SKM-1 treated with dmso at 0.1 percent for 144 hours (cell line): ENCODE results near the gene ZNF14.
"Not testable (repeated sequence)": the region's sequence is repeated elsewhere in the genome, so short reads cannot be mapped to it uniquely, and the experiment has no call there.

Experiments used
- DNase-seq: peaks from one replicate; lab custom pipeline; 2025; ENCODE audit not compliant: unreplicated experiment; lab: John Stamatoyannopoulos, UW

Gene ZNF14

DNA sequence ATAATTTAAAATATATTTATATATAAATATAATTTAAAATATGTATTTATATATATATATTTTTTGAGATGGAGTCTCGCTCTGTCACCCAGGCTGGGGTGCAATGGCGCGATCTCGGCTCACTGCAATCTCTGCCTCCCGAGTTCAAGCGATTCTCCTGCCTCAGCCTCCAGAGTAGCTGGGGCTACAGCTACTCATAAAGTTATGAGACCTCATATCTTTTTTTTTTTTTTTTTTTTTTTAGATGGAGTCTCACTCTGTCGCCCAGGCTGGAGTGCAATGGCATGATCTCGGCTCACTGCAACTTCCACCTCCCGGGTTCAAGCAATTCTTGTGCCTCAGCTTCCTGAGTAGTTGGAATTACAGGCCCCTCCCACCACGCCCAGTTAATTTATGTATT lies 43.9 kb downstream of the ZNF14 start:
- DNase-seq, result not testable (repeated sequence)

- peak; percentile 15 for DNase-seq
Measured at GRCh38 chr19:19687090-19687489, 45.8 kb downstream of the ZNF14 start.

- no peak for DNase-seq
Measured at GRCh38 chr19:19686580-19686979, 46.3 kb downstream of the ZNF14 start.

- not testable (repeated sequence) for DNase-seq
Measured at GRCh38 chr19:19686119-19686518, 46.8 kb downstream of the ZNF14 start.

- DNase-seq, result no peak
Measured at GRCh38 chr19:19679176-19680073, 53.5 kb downstream of the ZNF14 start.

DNA sequence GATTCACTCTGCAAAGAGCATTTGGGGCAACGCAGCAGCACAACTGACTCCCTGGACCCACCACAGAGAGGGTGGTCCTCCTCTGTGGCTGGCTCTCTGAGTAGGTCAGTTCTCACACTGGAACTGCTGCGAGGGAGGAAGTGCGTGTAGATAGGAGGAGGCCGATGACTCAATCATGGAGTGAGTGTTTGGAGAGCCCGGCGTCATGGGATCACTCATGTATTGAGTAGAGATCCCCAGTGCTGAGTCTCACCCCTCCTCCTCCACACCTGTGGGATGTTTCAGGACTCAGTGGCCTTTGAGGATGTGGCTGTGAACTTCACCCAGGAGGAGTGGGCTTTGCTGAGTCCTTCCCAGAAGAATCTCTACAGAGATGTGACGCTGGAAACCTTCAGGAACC lies 55.3 kb downstream of the ZNF14 start:
- DNase-seq, result no peak

GRCh38 chr19:19674315-19674714 lies 58.6 kb downstream of the ZNF14 start:
- DNase-seq, result no peak

DNA sequence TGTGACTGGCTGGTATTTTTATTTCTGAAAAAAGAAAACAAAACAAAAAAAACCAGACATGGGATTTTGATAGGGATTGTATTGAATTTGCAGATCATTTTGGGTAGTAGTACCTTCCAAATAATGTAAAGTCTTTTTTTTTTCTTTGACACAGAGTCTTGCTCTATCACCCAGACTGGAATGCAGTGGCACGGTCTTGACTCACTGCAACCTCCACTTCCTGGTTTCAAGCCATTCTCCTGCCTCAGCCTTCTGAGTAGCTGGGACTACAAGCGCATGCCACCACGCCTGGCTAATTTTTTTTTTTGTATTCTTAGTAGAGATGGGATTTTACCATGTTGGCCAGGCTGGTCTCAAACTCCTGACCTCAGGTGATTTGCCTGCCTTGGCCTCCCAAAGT lies 60.1 kb downstream of the ZNF14 start:
- no peak for DNase-seq

- DNase-seq, result no peak
Measured at GRCh38 chr19:19670070-19670551, 62.8 kb downstream of the ZNF14 start.

GRCh38 chr19:19668230-19669012 lies 64.5 kb downstream of the ZNF14 start, which contains the start of gene ZNF101:
TSS of gene ZNF101 (plus strand) at chr19:19668839. CDS start at chr19:19668964, 125 bp downstream.
- peak; percentile 87 for DNase-seq

GRCh38 chr19:19665420-19665948 lies 67.4 kb downstream of the ZNF14 start:
- not testable (repeated sequence) for DNase-seq

GRCh38 chr19:19663256-19664120 lies 69.4 kb downstream of the ZNF14 start, which contains the start of gene ATP13A1:
TSS of gene ATP13A1 (minus strand) at chr19:19663676. CDS start at chr19:19663666, 10 bp downstream.
- peak; percentile 95 for DNase-seq

DNA sequence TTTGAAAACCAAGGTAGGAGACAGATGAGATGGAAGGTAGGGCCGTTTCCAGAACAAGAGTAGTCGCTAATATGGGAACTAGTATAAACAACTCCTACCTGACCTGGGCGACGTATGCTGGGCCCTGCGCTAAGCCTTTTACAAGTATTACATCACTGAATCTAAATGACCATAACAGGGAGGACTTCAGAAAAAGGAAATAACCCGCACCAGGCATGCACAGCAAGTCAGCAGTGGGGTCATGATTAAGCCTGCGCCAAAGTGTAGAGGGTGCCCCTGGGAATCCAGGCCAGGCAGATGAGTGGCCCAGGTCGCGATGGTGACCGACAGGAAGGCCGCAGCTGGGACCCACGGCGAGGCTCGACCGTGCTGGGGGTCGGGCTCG lies 70.0 kb downstream of the ZNF14 start:
- DNase-seq, result peak; percentile 19

DNA sequence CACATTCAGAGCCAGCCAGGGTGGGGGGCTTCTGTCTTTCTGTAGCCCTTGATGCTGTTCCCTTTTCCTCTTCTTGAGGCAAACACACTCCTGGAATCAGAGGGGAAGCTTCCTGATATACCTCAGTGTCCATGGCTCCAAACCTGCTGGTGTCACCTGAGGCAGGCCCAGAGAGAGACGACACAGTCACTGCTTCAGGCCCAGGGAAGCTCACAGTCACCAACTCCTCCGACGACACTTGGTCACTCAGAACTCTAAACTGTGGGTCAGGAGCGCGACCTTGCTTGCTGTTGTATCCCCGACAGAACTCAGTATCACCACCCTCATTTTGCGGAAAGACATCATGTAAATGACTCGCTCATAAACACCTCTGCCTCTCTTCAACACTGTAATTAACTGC lies 70.6 kb downstream of the ZNF14 start:
- DNase-seq, result no peak

DNA sequence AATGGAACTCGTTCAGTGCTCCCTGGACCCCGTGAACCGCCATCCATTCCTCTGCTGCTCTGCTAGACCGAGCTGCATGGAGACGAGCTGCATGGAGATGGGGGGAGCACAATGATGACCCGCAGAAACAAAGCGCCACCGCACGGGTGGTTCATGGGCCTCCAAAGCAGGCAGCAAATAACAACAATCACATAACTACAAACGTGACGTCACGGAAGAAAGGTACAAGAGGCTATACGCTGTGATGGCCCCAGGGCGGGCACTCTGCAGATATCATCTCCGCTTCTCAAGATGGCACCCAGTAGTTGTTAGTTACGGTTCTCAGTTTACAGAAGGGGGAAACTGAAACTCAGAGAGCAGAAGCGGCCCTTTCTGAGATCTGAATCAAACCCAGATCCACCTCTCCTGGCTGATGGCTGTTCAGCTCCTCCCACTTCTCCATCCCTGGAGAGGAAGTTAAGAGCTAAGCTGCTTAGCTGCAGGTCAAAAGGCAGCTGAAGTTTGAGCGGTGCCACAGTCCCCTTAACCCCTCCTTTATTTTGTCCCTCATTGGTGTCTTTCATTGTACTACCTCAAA lies 71.1 kb downstream of the ZNF14 start:
- DNase-seq, result peak; percentile 65

DNA sequence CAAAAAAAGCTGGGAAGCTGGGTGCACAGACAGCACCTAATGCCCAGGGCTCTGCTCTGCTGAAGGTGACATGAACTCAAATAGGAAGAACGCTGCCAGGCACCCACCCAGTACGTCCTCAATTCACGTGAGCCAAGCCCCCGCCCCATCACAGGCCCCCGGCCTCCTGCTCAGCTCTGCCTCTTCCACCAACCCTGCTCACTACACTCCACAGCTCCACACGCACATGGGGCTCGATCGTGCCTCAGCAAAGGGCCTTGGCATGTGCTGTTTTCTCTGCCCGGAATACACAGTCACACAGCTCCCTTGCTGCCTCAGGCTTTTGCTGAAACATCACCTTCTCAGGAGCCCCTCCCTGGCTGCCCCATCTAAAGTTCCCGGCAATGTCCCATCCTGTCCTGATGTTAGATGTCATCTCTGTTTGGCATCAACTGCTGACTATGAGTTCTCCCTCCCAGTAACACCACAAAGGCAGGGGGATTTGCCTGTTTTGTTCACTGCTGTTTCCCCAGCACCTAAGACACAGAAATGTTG lies 71.7 kb downstream of the ZNF14 start:
- no peak for DNase-seq
